Activated T-cell treated with anti-CD3 and anti-CD28 coated beads for 1 hour (primary cell): ENCODE measurements around the gene SERPINA3.
"Not testable (repeated sequence)": the region's sequence is repeated elsewhere in the genome, so short reads cannot be mapped to it uniquely, and the experiment has no call there.

Source experiments
- DNase-seq: peaks from one replicate; pipeline ENCODE4 v3.0.0-alpha.2; 2020; ENCODE audit warnings: low read depth

SERPINA3 gene

GRCh38 chr14:94633121-94633520, 20.9 kb downstream of the SERPINA3 start:
- no peak for DNase-seq

GRCh38 chr14:94635154-94635553, 23.0 kb downstream of the SERPINA3 start:
- no peak for DNase-seq

- no peak for DNase-seq
Measured at GRCh38 chr14:94636744-94637412, 24.7 kb downstream of the SERPINA3 start.

DNA sequence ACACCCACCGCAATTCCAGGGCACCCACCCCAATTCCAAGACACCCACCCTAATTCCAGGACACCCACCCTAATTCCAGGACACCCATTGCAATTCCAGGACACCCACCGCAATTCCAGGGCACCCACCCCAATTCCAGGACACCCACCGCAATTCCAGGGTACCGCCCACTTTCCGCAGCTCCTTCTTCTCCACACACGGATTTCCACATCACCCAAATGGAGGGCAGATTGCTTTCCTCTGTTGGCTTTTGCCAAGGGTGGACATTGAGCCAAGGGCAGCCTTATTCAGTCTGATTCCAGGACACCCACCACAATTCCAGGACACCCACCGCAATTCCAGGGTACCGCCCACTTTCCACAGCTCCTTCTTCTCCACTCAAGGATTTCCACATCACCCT, 25.6 kb downstream of the SERPINA3 start:
- DNase-seq: not testable (repeated sequence)

DNA sequence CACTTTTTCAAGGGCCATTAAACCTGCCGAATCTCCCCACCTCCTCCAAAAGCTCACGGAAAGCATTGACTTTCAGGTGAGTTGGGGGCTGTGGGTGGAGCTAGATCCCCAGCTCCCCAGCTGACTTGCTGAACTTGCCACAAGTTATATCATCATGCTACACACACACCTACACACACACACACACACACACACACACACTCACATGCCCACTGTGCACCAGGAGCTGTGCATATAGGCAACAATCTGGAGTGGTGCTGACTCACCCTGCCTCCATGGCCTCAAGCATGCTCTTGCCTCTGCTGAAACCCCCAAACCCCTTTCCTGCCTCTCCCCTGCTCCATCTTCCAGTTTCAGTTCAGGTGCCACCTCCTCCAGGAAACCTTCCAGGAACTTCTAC, 26.1 kb downstream of the SERPINA3 start:
- no peak for DNase-seq

DNA sequence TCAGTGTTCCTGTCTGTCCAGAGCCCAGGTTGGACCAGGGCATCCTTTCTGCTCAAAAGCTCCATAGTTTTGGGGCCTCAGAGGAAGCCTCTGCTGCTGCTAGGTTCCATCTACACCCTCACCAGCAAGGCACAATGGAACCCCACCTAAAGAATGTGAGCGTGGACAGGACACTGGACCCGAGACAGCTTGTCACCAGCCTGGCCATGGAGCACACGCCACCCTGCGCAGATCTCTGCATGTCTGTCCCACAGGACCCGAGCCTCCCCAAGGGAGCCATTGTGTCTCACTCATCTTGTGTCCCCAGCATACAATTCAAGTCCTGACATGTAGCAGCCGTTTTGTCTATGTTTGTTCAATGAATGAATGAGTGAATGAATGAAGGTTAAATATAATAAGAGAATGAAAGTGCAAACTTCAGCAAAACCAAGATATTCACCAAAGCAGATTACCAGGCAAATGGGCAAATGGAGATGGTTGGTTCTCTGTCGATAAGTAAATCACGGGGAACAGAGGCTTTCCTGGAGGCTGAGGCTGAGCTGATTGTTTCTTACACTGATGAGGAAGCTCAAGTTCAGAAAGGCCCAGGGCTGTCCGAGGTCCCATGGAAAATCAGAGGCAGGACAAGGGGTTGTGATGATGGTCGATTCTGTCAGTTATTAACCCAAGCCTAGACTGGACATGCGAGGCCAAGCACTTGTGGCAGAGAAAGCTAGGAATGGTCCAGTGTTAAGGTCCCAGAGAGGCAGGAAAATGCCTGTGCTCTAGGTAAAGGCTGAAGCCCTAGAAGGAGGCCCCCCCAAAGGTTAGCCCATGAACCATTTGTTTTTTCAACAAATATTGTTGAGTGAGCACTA, 27.0 kb downstream of the SERPINA3 start:
- no peak for DNase-seq

- DNase-seq: no peak
Measured at GRCh38 chr14:94640721-94641631, 28.8 kb downstream of the SERPINA3 start.

DNA sequence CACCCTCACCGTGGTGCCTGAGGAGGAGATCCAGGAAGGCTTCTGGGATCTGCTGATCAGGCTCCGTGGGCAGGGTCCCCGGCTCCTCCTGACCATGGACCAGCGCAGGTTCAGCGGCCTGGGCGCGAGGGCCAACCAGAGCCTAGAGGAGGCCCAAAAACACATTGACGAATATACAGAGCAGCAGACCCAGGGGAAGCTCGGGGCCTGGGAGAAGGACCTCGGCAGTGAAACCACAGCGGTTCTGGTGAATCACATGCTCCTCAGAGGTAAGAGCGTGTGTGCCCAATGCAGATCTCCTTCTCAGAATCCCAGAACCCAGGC, 29.4 kb downstream of the SERPINA3 start:
- no peak for DNase-seq

GRCh38 chr14:94643316-94644101, 31.3 kb downstream of the SERPINA3 start:
- no peak for DNase-seq

GRCh38 chr14:94644102-94644535, 31.9 kb downstream of the SERPINA3 start:
- DNase-seq: no peak

- DNase-seq: no peak
Measured at GRCh38 chr14:94646066-94646465, 33.9 kb downstream of the SERPINA3 start.

DNA sequence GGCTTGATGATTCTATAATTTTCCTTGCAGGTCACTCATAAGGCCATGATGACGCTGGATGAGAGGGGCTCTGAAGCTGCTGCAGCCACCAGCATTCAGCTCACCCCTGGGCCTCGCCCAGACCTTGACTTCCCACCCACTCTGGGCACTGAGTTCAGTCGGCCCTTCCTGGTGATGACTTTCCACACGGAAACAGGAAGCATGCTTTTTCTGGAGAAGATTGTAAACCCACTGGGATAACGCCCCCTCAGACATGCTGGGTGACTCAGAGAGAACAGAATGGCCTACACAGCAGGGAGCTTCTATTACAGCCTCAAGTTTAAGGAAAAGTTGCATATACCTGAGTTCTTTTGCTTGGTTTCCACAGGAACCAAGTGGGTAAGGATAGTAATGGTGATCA, 34.3 kb downstream of the SERPINA3 start:
- DNase-seq: no peak

DNA sequence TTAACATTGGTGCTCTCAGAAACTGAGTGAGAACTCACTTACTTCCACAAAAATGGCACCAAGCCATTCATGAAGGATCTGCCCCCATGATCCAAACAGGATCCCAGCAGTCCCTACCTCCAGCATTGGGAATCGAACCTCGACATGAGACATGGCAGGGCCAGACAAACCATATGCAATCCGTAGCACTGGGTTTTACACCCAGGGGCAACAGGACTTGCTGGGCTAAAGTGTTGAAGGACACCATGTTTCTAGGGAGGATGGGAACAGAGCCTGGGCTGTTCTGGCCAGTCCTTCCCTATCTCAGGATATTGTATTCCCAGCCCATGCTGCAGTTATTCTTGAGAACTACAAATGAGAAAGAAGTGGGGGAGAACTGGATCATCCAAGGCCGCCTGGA, 36.6 kb downstream of the SERPINA3 start:
- no peak for DNase-seq

GRCh38 chr14:94649543-94650443, 37.6 kb downstream of the SERPINA3 start:
- no peak for DNase-seq

- no peak for DNase-seq
Measured at GRCh38 chr14:94650444-94650775, 38.2 kb downstream of the SERPINA3 start.

DNA sequence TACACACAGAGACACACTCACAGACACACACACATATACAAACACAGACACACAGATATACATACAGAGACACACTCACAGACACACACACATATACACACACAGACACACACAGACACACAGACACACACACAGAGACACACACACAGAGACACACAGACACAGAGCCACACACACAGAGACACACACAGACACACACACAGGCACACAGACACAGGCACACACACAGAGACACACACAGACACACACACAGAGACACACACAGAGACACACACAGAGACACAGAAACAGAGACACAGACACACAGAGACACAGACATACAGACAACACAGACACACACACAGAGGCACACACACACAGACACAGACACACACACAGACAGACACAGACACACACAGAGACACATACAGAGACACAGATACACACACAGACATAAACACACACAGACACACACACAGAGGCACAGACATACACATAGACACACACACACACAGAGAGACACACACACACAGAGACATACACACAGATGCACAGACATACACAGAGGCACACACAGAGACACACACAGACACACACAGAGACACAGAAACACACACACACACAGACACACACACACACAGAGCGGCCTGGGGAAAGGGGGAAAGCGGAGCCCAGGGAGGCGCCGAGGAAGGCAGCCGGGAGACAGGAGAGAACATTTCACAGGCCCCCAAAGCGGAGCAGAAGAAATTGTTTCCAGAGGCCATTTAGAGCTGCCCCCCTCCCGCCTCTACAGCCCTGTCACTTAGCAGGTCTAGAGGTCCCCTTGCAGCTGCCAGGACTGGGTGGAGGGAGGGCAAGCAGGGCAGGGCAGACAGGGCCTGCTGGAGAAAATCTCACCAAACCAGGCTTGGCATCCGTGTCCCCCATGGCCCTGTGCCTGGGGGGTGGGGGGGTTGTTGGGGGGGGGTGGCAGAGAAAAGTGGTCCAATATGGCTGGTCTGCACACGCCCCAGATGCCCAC, 38.9 kb downstream of the SERPINA3 start:
- no peak for DNase-seq

- no peak for DNase-seq
Measured at GRCh38 chr14:94653321-94653720, 41.1 kb downstream of the SERPINA3 start.

DNA sequence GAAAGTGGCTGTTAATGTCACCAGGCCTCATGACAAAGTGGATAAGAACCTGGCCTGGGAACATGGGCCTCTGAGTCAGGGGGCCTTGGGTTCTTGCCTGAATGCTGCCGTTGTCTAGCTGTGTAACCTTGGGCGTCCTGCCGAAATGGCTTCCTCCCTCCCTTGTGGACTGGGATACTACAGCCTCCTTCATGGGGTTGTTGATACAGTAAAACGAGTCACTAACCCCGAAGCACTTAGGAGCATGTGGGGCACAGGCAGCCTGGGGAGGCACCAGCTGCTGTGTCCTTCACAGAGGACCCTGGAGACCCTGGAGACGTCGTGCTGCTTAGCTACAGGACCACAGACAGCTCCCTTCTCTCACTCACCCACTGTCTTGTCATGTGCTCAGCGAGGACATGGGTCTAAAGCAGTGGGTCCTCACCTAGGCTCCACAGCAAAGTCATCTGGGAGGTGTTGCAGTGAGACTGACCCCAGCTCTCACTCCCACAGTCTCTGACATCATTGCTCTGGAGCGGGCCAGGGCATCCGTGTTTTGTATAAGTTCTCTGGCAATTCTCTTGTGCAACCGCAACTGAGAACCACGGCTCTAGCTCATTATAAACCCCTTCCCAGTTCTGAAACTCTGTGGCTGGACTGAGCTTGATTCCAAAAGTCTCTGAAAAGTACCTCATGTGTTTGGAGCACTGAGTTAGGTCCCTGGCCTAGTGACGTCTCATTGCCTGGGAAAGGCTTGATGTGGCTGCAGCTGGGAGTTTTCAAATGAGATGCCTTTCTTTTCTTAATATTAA, 42.1 kb downstream of the SERPINA3 start:
- no peak for DNase-seq
